Effector memory CD4-positive, alpha-beta T cell (primary cell): Measurements from ENCODE around the gene RBBP8.

Source experiments
- DNase-seq, 3 donors: peaks; one replicate each; pipeline ENCODE4 v3.0.0-alpha.2; 2020
- H3K27ac ChIP-seq: 2 replicates; pipeline ENCODE4 v1.7.0; 2013; ENCODE audit warnings: mild to moderate bottlenecking, low read length, moderate library complexity; ENCODE audit not compliant: insufficient read depth, poor library complexity, severe bottlenecking
- H3K27me3 ChIP-seq: replicated peaks from 2 replicates; pipeline ENCODE4 v1.7.0; 2013; ENCODE audit warnings: mild to moderate bottlenecking, low read length; ENCODE audit not compliant: insufficient read depth, control insufficient read depth, poor library complexity, severe bottlenecking
- H3K36me3 ChIP-seq: 2 replicates; pipeline ENCODE4 v1.7.0; 2013; ENCODE audit warnings: mild to moderate bottlenecking, low read length, moderate library complexity; ENCODE audit not compliant: control insufficient read depth, insufficient read depth
- H3K4me1 ChIP-seq: 2 replicates; pipeline ENCODE4 v1.7.0; 2013; ENCODE audit warnings: low read length, mild to moderate bottlenecking; ENCODE audit not compliant: control insufficient read depth, insufficient read depth, poor library complexity, severe bottlenecking
- H3K4me3 ChIP-seq: 2 replicates; pipeline ENCODE4 v1.7.0; 2013; ENCODE audit warnings: low read length, low read depth, mild to moderate bottlenecking; ENCODE audit not compliant: insufficient read depth, poor library complexity, severe bottlenecking
- H3K9me3 ChIP-seq: 2 replicates; pipeline ENCODE4 v1.7.0; 2013; ENCODE audit warnings: mild to moderate bottlenecking, low read length, moderate library complexity; ENCODE audit not compliant: control insufficient read depth

The RBBP8 gene

GRCh38 chr18:22983175-22983574 lies 50.0 kb downstream of the RBBP8 start:
- H3K36me3 ChIP-seq, result no peaks in the 10 kb centered on the region
- no peak overlapping the region for H3K4me3 ChIP-seq
- DNase-seq, result no peak
- no peaks in the 10 kb centered on the region for H3K27me3 ChIP-seq
- H3K4me1 ChIP-seq, result no peaks in the 10 kb centered on the region
- no peaks in the 10 kb centered on the region for H3K9me3 ChIP-seq
- H3K27ac ChIP-seq, result no peak overlapping the region

GRCh38 chr18:22985250-22985649 lies 52.1 kb downstream of the RBBP8 start:
- H3K4me1 ChIP-seq, result no peaks in the 10 kb centered on the region
- no peak for DNase-seq
- H3K27me3 ChIP-seq, result no peaks in the 10 kb centered on the region
- no peak overlapping the region for H3K27ac ChIP-seq
- no peaks in the 10 kb centered on the region for H3K36me3 ChIP-seq
- no peak overlapping the region for H3K4me3 ChIP-seq
- H3K9me3 ChIP-seq, result no peaks in the 10 kb centered on the region

- H3K4me3 ChIP-seq, result no peak overlapping the region
- no peaks in the 10 kb centered on the region for H3K9me3 ChIP-seq
- no peak overlapping the region for H3K27ac ChIP-seq
- H3K36me3 ChIP-seq, result no peaks in the 10 kb centered on the region
- no peaks in the 10 kb centered on the region for H3K4me1 ChIP-seq
- H3K27me3 ChIP-seq, result no peaks in the 10 kb centered on the region
- no peak for DNase-seq
Measured at GRCh38 chr18:22987547-22988189, 54.5 kb downstream of the RBBP8 start.

- H3K4me3 ChIP-seq, result no peak overlapping the region
- H3K4me1 ChIP-seq, result no peaks in the 10 kb centered on the region
- H3K27ac ChIP-seq, result no peak overlapping the region
- H3K27me3 ChIP-seq, result no peaks in the 10 kb centered on the region
- H3K9me3 ChIP-seq, result no peaks in the 10 kb centered on the region
- no peaks in the 10 kb centered on the region for H3K36me3 ChIP-seq
- DNase-seq, result no peak
Measured at GRCh38 chr18:22988208-22988607, 55.1 kb downstream of the RBBP8 start.

GRCh38 chr18:22998344-22998743 lies 65.2 kb downstream of the RBBP8 start:
- H3K4me3 ChIP-seq, result no peak overlapping the region
- no peaks in the 10 kb centered on the region for H3K4me1 ChIP-seq
- H3K27me3 ChIP-seq, result no peaks in the 10 kb centered on the region
- no peak overlapping the region for H3K27ac ChIP-seq
- H3K36me3 ChIP-seq, result no peaks in the 10 kb centered on the region
- H3K9me3 ChIP-seq, result no peaks in the 10 kb centered on the region
- DNase-seq, result no peak

GRCh38 chr18:22999212-22999611 lies 66.1 kb downstream of the RBBP8 start:
- H3K36me3 ChIP-seq, result no peaks in the 10 kb centered on the region
- no peak overlapping the region for H3K27ac ChIP-seq
- no peak overlapping the region for H3K4me3 ChIP-seq
- H3K9me3 ChIP-seq, result no peaks in the 10 kb centered on the region
- no peaks in the 10 kb centered on the region for H3K4me1 ChIP-seq
- DNase-seq, result no peak
- H3K27me3 ChIP-seq, result no peaks in the 10 kb centered on the region

- no peak for DNase-seq
- H3K36me3 ChIP-seq, result no peaks in the 10 kb centered on the region
- H3K27ac ChIP-seq, result no peak overlapping the region
- H3K27me3 ChIP-seq, result no peaks in the 10 kb centered on the region
- H3K4me1 ChIP-seq, result no peaks in the 10 kb centered on the region
- H3K9me3 ChIP-seq, result no peaks in the 10 kb centered on the region
- no peak overlapping the region for H3K4me3 ChIP-seq
Measured at GRCh38 chr18:22999647-23000046, 66.5 kb downstream of the RBBP8 start.

GRCh38 chr18:23003289-23003688 lies 70.2 kb downstream of the RBBP8 start:
- Histone ChIP-seq H3K9me3 (no peaks in the 10 kb centered on the region), H3K27ac (no peak overlapping the region), H3K4me1 (no peaks in the 10 kb centered on the region), H3K4me3 (no peak overlapping the region), H3K27me3 (no peaks in the 10 kb centered on the region), H3K36me3 (no peaks in the 10 kb centered on the region)
- no peak for DNase-seq

- no peaks in the 10 kb centered on the region for H3K4me1 ChIP-seq
- DNase-seq, result no peak
- H3K27ac ChIP-seq, result no peak overlapping the region
- H3K36me3 ChIP-seq, result no peaks in the 10 kb centered on the region
- H3K4me3 ChIP-seq, result no peak overlapping the region
- no peaks in the 10 kb centered on the region for H3K27me3 ChIP-seq
- no peaks in the 10 kb centered on the region for H3K9me3 ChIP-seq
Measured at GRCh38 chr18:23012249-23012648, 79.1 kb downstream of the RBBP8 start.

- H3K9me3 ChIP-seq, result no peaks in the 10 kb centered on the region
- H3K27me3 ChIP-seq, result no peaks in the 10 kb centered on the region
- peaks cover 4% of the 10 kb centered on the region for H3K4me1 ChIP-seq
- no peak overlapping the region for H3K4me3 ChIP-seq
- no peaks in the 10 kb centered on the region for H3K36me3 ChIP-seq
- no peak overlapping the region for H3K27ac ChIP-seq
- no peak for DNase-seq
Measured at GRCh38 chr18:23020555-23021294, 87.6 kb downstream of the RBBP8 start.
